ENCODE measurements around the gene CDK16.

CDK16 gene

GRCh38 chrX:47278691-47279090, 60.2 kb downstream of the CDK16 start:
- Histone ChIP-seq H3K4me2 (ENCODE audit: low read length) (no peak overlapping the region), H3K4me3 (ENCODE audit: low read depth, low read length) (no peak overlapping the region), H3K9ac (no peak overlapping the region), H3K4me1 (peaks cover 3% of the 10 kb centered on the region), H3K79me2 (no peaks in the 10 kb centered on the region), H3K27ac (no peak overlapping the region), H3K9me3 (ENCODE audit: control insufficient read depth, low read length) (no peaks in the 10 kb centered on the region), H3K36me3 (ENCODE audit: control insufficient read depth, insufficient read depth, low read length) (no peaks in the 10 kb centered on the region), H2AFZ (no peak overlapping the region), H3K27me3 (ENCODE audit: control insufficient read depth, insufficient read depth, low read length) (no peaks in the 10 kb centered on the region)
- no peak for TF ChIP-seq CTCF (IDR thresholded peaks at IDR 0.05)
